Loucy (cell line): ENCODE measurements around the gene CXCR6.

Experiments used
- EZH2phosphoT487 ChIP-seq: fragments of 200-600 bp; IDR thresholded peaks from 2 replicates; pipeline ENCODE4 v1.6.1; 2018; ENCODE audit warnings: antibody characterized with exemption, mild to moderate bottlenecking, moderate library complexity, borderline replicate concordance
- TF ChIP-seq, protein P1 (sequence below): fragments of 200-600 bp; sonication (generic); conservative IDR thresholded peaks from 2 replicates; pipeline ENCODE4 v1.5.1; 2014; ENCODE audit warnings: mild to moderate bottlenecking, antibody characterized with exemption, low read length

DNA sequence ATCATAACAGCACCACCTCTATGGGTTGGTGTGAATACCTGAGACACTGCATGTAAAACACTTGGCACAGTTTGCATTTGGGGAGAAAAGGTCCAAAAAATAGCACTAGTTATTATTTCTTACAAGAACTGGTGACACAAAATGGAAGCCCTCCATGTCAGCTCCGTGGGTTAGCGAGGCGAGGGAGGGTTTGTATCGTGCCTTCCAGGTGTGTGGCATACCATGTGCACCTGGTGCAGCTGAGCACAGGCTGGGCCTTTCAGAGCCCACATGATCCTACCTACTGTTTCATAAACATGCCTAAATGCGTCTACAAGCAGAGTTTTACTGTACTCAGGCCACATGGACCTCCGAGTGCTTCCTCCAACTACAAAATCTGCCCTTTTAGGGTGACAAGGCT is 5.6 kb downstream of the CXCR6 start:
- TF ChIP-seq, protein P1, sequence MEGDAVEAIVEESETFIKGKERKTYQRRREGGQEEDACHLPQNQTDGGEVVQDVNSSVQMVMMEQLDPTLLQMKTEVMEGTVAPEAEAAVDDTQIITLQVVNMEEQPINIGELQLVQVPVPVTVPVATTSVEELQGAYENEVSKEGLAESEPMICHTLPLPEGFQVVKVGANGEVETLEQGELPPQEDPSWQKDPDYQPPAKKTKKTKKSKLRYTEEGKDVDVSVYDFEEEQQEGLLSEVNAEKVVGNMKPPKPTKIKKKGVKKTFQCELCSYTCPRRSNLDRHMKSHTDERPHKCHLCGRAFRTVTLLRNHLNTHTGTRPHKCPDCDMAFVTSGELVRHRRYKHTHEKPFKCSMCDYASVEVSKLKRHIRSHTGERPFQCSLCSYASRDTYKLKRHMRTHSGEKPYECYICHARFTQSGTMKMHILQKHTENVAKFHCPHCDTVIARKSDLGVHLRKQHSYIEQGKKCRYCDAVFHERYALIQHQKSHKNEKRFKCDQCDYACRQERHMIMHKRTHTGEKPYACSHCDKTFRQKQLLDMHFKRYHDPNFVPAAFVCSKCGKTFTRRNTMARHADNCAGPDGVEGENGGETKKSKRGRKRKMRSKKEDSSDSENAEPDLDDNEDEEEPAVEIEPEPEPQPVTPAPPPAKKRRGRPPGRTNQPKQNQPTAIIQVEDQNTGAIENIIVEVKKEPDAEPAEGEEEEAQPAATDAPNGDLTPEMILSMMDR = no peak
- no peak for TF ChIP-seq EZH2phosphoT487
